ENCODE data around the gene RIMKLA.
A peak's percentile ranks its signal among the peaks of the same experiment; 100 is the strongest.

Gene RIMKLA

DNA sequence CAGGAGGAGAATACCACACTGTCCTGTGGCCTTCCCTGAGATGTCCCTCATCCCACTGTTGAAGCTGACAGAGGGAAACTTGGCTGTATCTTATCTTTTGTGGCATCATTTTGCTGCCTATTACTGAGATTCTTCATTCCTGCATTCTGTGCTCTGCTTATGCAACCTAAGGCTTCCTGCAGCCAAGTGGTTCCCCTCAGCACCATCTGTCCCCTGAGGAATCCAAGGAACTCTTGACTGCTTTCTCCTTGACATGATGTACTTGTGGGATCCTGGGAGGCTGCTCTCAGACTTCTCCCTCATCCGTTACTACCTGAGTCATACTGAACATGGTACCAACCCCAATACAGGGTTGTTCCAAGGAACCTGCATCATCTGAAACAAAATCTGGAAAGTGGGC is 21.1 kb upstream of the RIMKLA start:
- no peak overlapping the region for H3K27ac Mint-ChIP-seq
- peaks cover 11% of the 10 kb centered on the region for H3K27me3 Mint-ChIP-seq
- H3K36me3 Mint-ChIP-seq (ENCODE audit: low read depth), result no peaks in the 10 kb centered on the region
- intact Hi-C loops (cut with micrococcal nuclease), result no loop called here
- H3K4me1 Mint-ChIP-seq (ENCODE audit: low read depth), result no peaks in the 10 kb centered on the region
- peaks cover 8% of the 10 kb centered on the region for H3K9me3 Mint-ChIP-seq
- no peak overlapping the region for H3K4me3 Mint-ChIP-seq

GRCh38 chr1:42364089-42364488 is 16.5 kb upstream of the RIMKLA start:
- Mint-ChIP-seq H3K27ac (no peak overlapping the region), H3K4me1 (ENCODE audit: low read depth) (no peaks in the 10 kb centered on the region), H3K27me3 (peaks cover 11% of the 10 kb centered on the region), H3K36me3 (ENCODE audit: low read depth) (no peaks in the 10 kb centered on the region), H3K4me3 (no peak overlapping the region), H3K9me3 (peaks cover 8% of the 10 kb centered on the region)
- intact Hi-C loops (cut with micrococcal nuclease), result no loop called here

DNA sequence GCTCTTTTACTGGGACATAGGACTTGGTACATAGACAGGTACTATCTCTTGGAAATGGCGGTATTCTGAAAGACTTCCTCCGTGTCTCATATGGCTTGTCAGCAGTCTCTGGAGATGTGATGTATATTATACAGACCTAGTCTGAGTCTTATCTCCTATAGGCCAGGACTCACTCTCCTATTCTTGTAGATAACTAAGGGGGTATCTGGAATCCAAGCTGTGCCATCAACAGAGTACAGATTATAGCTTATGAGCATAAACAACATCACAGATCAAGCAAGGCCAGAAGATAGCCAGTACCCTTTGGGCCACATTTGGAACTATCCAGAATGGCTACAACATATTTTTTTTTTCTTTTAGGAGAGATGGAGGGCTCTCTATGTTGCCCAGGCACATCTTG is 16.1 kb upstream of the RIMKLA start:
- intact Hi-C loops (cut with micrococcal nuclease), result no loop called here
- Mint-ChIP-seq H3K4me3 (no peak overlapping the region), H3K4me1 (ENCODE audit: low read depth) (no peaks in the 10 kb centered on the region), H3K27ac (no peak overlapping the region), H3K9me3 (peaks cover 8% of the 10 kb centered on the region), H3K27me3 (peaks cover 9% of the 10 kb centered on the region), H3K36me3 (ENCODE audit: low read depth) (no peaks in the 10 kb centered on the region)

GRCh38 chr1:42365118-42365517 is 15.5 kb upstream of the RIMKLA start:
- intact Hi-C loops (cut with micrococcal nuclease), result no loop called here

GRCh38 chr1:42368096-42368795 is 12.3 kb upstream of the RIMKLA start:
- Mint-ChIP-seq H3K27ac (no peak overlapping the region), H3K36me3 (ENCODE audit: low read depth) (no peaks in the 10 kb centered on the region), H3K27me3 (peaks cover 10% of the 10 kb centered on the region), H3K4me3 (no peak overlapping the region), H3K4me1 (ENCODE audit: low read depth) (no peaks in the 10 kb centered on the region), H3K9me3 (no peaks in the 10 kb centered on the region)
- intact Hi-C loops (cut with micrococcal nuclease), result no loop called here

More at GRCh38 chr1:42365118-42365517, 15.5 kb upstream of the RIMKLA start:
- Mint-ChIP-seq H3K27me3 (peaks cover 8% of the 10 kb centered on the region), H3K4me3 (no peak overlapping the region), H3K4me1 (ENCODE audit: low read depth) (no peaks in the 10 kb centered on the region), H3K27ac (no peak overlapping the region), H3K9me3 (peaks cover 8% of the 10 kb centered on the region), H3K36me3 (ENCODE audit: low read depth) (no peaks in the 10 kb centered on the region)

GRCh38 chr1:42369471-42369870 is 11.1 kb upstream of the RIMKLA start:
- intact Hi-C loops (cut with micrococcal nuclease), result no loop called here
- Mint-ChIP-seq H3K9me3 (no peaks in the 10 kb centered on the region), H3K36me3 (ENCODE audit: low read depth) (no peaks in the 10 kb centered on the region), H3K4me3 (no peak overlapping the region), H3K27me3 (peaks cover 10% of the 10 kb centered on the region), H3K4me1 (ENCODE audit: low read depth) (no peaks in the 10 kb centered on the region), H3K27ac (no peak overlapping the region)

- no peaks in the 10 kb centered on the region for H3K9me3 Mint-ChIP-seq
- no peaks in the 10 kb centered on the region for H3K4me1 Mint-ChIP-seq (ENCODE audit: low read depth)
- intact Hi-C loops (cut with micrococcal nuclease), result no loop called here
- no peak overlapping the region for H3K4me3 Mint-ChIP-seq
- peaks cover 11% of the 10 kb centered on the region for H3K27me3 Mint-ChIP-seq
- no peaks in the 10 kb centered on the region for H3K36me3 Mint-ChIP-seq (ENCODE audit: low read depth)
- H3K27ac Mint-ChIP-seq, result no peak overlapping the region
Measured at GRCh38 chr1:42370876-42371549, 9.6 kb upstream of the RIMKLA start.

DNA sequence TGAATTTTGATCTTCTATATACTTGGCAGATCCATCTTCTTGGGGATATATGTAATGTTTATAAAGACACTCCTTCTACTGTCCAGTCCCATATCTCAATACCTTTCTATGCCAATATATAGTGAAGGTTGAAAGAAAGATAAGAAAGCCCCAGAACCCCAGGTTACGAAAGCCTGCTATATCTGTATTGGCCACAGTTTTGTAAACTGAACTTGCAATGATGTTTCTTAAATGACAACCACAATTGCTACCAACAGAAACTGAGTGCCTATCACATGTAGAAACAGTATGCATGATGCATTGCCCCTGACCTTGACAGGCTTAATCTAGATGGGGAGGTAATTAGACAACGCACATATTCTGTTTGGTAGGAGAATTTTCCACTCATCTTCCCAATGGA is 7.8 kb upstream of the RIMKLA start:
- Mint-ChIP-seq H3K36me3 (ENCODE audit: low read depth) (no peaks in the 10 kb centered on the region), H3K9me3 (no peaks in the 10 kb centered on the region), H3K4me1 (ENCODE audit: low read depth) (no peaks in the 10 kb centered on the region), H3K27ac (no peak overlapping the region), H3K27me3 (peaks cover 19% of the 10 kb centered on the region), H3K4me3 (no peak overlapping the region)
- intact Hi-C loops (cut with micrococcal nuclease), result no loop called here

DNA sequence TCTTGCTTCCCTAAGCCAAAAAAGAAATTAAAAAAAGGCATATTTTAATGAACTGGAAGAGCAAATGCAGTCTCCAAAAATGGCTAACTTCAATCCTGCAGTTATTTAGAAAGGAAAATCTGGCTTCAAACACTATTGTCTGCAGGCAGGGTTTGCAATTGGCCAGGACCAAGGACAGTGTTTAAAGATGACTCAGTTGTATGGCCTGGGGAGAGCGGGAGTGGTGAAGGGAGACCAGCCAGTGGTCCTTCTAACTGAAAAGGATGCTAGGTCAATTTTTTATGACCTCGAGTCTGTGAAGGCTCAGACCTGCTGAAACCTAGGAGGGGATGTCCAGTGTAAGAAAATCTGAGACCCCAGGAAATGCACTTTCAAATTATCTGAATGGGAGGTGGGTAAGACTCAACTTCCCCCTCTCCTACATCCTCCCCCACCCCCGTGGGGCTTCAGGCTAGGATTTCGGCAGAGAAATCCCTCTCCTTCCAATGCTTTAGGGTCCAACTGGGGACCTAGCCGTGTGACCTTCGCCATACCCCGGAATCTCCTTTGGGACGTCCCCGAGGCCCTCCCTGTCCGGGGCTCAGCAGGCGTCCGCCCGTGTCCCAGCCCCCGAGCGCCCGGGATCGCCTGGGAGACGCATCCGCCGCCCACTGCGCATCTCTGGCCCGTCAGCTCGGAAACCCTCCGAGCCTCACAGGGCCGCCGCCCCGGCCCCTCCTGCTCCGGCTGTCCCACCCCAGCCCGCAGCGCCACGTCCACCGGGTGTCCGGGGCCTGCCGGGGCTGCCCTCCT is 602 bp upstream of the RIMKLA start:
- no peaks in the 10 kb centered on the region for H3K36me3 Mint-ChIP-seq (ENCODE audit: low read depth)
- H3K4me1 Mint-ChIP-seq (ENCODE audit: low read depth), result peaks cover 7% of the 10 kb centered on the region
- H3K9me3 Mint-ChIP-seq, result no peaks in the 10 kb centered on the region
- intact Hi-C loops (cut with micrococcal nuclease), result no loop called here
- H3K4me3 Mint-ChIP-seq, result peak overlapping the region; percentile 66
- peaks cover 55% of the 10 kb centered on the region for H3K27me3 Mint-ChIP-seq
- H3K27ac Mint-ChIP-seq, result no peak overlapping the region

GRCh38 chr1:42381280-42381673 is 685 bp downstream of the RIMKLA start:
- Mint-ChIP-seq H3K4me1 (ENCODE audit: low read depth) (peaks cover 7% of the 10 kb centered on the region), H3K4me3 (peak overlapping the region; percentile 74), H3K9me3 (no peaks in the 10 kb centered on the region), H3K27ac (no peak overlapping the region), H3K27me3 (peaks cover 54% of the 10 kb centered on the region), H3K36me3 (ENCODE audit: low read depth) (no peaks in the 10 kb centered on the region)
- intact Hi-C loops (cut with micrococcal nuclease), result no loop called here

- H3K27me3 Mint-ChIP-seq, result peaks cover 29% of the 10 kb centered on the region
- no peaks in the 10 kb centered on the region for H3K36me3 Mint-ChIP-seq (ENCODE audit: low read depth)
- H3K4me1 Mint-ChIP-seq (ENCODE audit: low read depth), result peaks cover under 1% of the 10 kb centered on the region
- H3K4me3 Mint-ChIP-seq, result no peak overlapping the region
- H3K27ac Mint-ChIP-seq, result no peak overlapping the region
- intact Hi-C loops (cut with micrococcal nuclease), result no loop called here
- H3K9me3 Mint-ChIP-seq, result no peaks in the 10 kb centered on the region
Measured at GRCh38 chr1:42385283-42385682, 4.7 kb downstream of the RIMKLA start.

GRCh38 chr1:42386051-42386450 is 5.5 kb downstream of the RIMKLA start:
- Mint-ChIP-seq H3K27me3 (peaks cover 26% of the 10 kb centered on the region), H3K36me3 (ENCODE audit: low read depth) (no peaks in the 10 kb centered on the region), H3K9me3 (no peaks in the 10 kb centered on the region), H3K4me3 (no peak overlapping the region), H3K4me1 (ENCODE audit: low read depth) (no peaks in the 10 kb centered on the region), H3K27ac (no peak overlapping the region)
- intact Hi-C loops (cut with micrococcal nuclease), result no loop called here

GRCh38 chr1:42392255-42392654 is 11.7 kb downstream of the RIMKLA start:
- H3K4me1 Mint-ChIP-seq (ENCODE audit: low read depth), result no peaks in the 10 kb centered on the region

More at GRCh38 chr1:42392255-42392654, 11.7 kb downstream of the RIMKLA start:
- Mint-ChIP-seq H3K4me3 (no peak overlapping the region), H3K36me3 (ENCODE audit: low read depth) (no peaks in the 10 kb centered on the region), H3K27ac (no peak overlapping the region), H3K9me3 (no peaks in the 10 kb centered on the region), H3K27me3 (no peaks in the 10 kb centered on the region)
- intact Hi-C loops (cut with micrococcal nuclease), result no loop called here
